GM13976 (cell line): ENCODE results near the gene ITM2C.

ENCODE experiments used
- DNase-seq: peaks from one replicate; pipeline ENCODE4 v3.0.0; 2012; ENCODE audit warnings: low spot score
- in situ Hi-C: fragments of 300-500 bp; cut with MboI; formaldehyde crosslinking; loops from one replicate; pipeline ENCODE4 v1.12.0; 2022; ENCODE audit warnings: low sequenced_read_pairs, mixed read lengths, inconsistent platforms; ENCODE audit not compliant: unreplicated experiment
- TF ChIP-seq, protein P1 (sequence below): IDR thresholded peaks from 2 replicates; pipeline ENCODE4 v1.5.1; 2012; ENCODE audit warnings: borderline replicate concordance, mild to moderate bottlenecking; ENCODE audit not compliant: insufficient read depth; ENCODE audit errors: extremely low read depth, missing control alignments, control extremely low read depth

The ITM2C gene

DNA sequence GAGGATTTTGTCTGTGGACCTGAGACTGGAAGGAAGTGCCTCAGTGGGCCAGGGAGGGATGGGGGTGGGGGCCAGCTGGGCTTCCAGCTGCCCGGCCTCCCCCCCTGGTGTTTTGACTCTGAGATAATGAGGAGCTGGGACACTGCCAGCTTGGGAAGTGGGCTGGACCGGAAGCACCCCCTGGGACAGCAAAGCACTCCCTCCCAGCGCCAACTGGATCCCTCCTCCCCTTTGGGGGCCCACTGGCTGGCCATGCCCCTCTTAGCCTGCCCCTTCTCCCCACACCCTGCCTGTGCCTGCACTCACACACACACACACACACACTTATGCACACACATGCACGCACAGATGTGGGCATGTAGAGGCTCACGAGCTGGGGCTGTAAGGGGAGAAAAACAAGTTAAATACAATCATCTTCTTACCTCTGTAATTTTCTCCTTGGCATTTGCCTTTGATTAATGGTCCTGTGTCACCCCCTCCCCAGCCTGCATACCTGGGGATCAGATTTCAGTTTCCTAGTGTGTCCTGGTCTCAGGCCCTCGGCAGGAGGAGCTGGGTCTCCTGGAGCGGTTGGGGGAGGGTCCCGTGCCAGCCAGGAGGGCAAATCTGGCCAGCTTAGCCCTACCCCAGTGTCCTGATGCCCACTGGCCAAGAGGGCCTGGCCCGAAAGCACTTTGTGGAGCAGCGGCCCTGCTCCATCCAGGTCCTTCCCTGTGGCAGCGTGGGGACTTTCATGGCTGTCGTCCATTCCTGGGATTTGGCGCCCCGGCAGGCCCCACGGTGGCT lies 3.6 kb downstream of the ITM2C start:
- DNase-seq: peak; percentile 6
- TF ChIP-seq, protein P1, sequence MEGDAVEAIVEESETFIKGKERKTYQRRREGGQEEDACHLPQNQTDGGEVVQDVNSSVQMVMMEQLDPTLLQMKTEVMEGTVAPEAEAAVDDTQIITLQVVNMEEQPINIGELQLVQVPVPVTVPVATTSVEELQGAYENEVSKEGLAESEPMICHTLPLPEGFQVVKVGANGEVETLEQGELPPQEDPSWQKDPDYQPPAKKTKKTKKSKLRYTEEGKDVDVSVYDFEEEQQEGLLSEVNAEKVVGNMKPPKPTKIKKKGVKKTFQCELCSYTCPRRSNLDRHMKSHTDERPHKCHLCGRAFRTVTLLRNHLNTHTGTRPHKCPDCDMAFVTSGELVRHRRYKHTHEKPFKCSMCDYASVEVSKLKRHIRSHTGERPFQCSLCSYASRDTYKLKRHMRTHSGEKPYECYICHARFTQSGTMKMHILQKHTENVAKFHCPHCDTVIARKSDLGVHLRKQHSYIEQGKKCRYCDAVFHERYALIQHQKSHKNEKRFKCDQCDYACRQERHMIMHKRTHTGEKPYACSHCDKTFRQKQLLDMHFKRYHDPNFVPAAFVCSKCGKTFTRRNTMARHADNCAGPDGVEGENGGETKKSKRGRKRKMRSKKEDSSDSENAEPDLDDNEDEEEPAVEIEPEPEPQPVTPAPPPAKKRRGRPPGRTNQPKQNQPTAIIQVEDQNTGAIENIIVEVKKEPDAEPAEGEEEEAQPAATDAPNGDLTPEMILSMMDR: no peak

DNA sequence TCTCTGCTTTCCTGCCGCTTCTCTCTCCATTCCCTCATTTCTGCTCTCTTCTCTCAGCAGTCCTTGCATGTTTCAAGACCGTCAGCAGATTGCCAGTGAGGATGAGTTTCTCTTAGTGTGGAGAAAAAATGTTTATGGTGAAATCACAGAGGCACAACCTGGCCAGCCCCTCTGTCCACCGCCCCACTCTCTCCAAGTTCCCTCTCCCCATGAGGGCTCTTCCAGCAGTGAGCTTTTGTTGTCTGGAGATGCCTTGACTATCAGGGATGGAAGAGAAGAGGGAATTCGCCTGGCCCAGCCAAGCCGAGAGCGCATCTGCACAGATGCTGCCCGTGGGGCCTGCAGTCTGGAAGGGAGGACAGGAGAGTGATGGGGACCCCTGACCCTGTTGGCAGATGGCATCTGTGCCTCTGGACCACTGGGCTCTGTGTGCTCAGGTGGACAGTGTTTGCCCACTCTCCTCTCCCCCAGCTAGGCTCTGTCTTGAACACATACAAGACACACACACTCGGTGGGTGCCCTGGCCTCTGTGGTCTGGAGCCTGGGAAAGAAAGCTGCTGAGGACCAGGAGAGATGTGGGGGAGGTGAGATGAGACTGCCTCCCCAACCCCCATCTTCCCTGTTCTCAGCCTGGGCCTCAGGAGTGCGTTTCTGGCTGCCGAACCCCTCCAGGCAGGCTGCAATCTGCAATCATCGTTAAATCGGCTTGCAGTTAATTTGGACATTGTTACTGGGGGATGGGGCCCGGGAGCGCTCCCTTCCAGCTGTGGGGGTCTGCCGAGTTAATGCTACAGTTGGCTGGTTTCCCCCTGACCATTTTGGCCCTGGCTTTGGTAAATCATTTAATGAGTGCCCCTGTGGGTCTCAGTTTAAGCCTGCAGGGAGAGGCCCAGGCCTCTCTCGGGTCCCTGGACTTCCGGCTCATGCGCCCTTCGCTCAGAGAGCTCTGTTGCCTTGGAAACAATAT lies 4.5 kb downstream of the ITM2C start:
- TF ChIP-seq, protein P1: no peak
- in situ Hi-C loops: no loop called here
- peak; percentile 5 for DNase-seq

More for the DNA sequence above, 3.6 kb downstream of the ITM2C start:
- in situ Hi-C loops: no loop called here

DNA sequence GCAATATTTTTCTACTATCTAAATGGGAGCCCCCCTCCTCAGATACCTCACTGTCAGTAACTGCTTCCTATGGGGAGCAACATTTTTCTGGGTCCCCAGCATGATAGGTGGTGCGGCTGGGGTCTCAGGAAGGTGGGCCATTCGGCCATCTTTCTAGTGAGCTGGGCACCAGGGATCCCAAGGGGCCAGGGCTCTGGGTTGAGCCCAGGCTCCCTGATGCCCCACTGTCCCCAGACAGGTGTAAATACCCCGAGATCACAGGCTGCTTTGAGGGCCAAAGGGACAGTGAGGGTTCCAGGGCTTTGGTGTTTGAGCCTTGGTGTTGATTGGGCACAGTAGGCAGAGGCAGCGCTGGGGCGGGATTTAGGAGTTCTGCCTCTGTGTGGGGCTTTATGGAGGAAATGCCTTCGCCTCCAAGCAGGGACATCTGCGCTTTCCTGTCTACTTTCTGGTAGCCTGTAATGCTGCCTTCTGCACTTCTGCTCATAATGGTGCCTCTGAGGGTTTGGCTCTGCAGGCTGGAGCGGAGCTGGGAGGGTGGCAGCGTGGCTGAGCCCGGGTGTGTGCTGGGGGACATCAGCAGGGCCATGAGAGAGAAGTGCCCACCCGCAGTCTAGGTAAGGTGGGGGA lies 5.3 kb downstream of the ITM2C start:
- DNase-seq: peak; percentile 8
- in situ Hi-C loops: no loop called here

DNA sequence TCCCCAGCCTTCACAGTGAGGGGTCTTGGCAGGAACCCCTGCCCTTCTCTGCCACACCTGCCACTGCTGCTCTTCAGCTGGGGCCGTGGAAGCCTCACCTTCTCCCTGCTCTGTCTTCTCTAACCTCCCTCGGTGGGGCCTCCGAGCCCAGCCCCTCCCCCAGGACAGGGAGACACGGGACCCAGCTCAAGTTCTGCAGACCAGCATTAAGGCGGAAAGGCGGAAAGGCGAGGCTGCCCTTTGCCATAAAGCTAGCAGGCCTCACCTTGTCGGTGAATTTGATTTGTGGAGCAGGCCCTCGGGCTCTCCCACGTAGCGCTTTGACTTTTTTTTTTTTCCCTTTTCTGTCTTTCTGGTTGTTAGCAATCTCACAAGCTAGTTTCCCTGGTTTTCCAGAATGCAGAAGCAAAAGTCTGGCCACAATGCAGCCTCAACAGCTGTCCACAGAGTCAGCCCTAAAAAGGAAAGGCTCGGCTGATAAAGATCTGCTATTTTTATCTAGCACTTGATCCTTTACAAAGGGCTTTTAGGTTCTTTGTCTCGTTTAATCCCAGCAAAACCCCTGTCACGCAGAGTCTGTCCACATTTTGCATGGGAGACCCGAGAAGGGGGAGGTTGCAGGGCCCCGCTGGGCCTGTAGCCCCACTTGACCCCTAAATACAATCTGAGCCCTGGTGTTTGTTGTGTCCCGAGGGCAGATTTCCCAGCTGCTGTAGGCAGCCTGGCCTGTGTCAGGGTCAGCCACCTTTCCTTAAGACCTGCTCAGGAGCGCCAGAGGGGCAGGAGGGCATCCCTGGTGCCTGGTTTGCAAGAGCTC lies 6.0 kb downstream of the ITM2C start:
- TF ChIP-seq, protein P1: no peak
- DNase-seq: peak; percentile 22
- in situ Hi-C loops: no loop called here

More for the DNA sequence above, 5.3 kb downstream of the ITM2C start:
- TF ChIP-seq, protein P1: no peak

DNA sequence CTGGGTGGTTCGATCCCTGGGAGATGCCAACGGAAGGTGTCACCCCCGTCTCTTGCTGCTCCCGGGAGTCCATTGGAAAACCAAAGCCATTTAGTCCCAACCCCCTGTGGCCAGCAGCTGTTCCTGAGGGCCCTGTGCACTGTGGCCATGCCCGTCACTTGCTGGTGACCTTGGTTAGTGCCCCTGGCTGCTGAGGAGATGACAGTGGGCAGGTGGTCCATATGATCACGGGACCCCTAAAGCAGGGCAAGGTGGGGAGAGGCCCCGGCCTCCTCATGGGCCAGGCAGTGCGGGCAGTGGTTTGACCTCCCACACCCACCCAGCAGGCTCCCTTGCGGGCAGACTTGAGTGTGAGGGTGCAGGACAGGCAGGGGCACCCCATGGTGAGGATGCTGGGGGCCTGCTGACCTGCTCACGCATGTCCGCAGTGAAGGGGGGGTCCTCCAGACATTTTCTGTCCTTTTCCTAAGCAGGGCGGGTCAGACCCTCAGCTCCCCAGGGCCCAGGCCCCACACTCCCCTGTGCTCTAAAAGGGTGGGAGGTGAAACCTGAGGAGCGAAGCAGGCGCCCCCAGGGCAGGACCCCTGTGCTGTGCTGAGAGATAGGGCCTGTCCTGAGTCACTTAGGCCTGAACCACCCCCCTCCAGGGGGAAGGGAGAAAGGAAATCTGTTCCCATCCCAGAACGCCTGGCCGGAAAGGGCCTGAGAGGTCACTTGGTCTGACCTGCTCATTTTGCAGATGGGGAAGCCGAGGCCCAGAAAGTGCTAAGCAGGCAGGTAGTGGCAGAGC lies 6.8 kb downstream of the ITM2C start:
- in situ Hi-C loops: no loop called here
- TF ChIP-seq, protein P1: no peak
- peak; percentile 11 for DNase-seq
